ENCODE results near the gene SLC39A11. TPM values are rescaled to one million over a fixed set of nuclear protein-coding genes. Genes with fewer than 3 reads are reported as not detected.
"Not testable (repeated sequence)": the region's sequence is repeated elsewhere in the genome, so short reads cannot be mapped to it uniquely, and the experiment has no call there.

Gene SLC39A11
- total RNA-seq, 4 donors from 2014 or later: 45.2 to 59.5 (median 49.2) TPM

DNA sequence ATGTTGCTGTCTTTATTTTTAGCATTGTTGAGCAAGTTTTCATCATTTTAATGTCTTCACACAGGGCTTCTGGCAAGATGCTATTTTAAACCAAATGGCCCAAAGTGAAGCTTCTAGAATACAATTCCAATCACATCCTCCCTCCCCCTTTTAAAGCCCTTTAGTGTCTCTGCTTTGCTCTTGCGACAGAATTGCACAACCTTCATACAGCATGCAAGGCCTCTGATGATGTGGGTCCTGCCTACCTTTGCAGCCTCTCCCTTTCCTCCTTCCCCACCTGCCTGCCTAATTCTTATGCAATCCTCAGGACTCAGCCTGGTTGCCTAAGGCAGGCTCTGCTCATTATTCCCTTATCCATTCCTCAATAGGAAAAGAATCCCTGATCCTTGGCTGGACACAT, 381.7 kb downstream of the SLC39A11 start:
- no peaks in the 10 kb centered on the region for H3K9me3 ChIP-seq
- no peak overlapping the region for H3K4me3 ChIP-seq
- H3K36me3 ChIP-seq: no peaks in the 10 kb centered on the region
- H3K4me1 ChIP-seq: no peaks in the 10 kb centered on the region
- H3K27ac ChIP-seq: peak overlapping the region; percentile 24
- no peak for DNase-seq (ENCODE audit: low spot score in 2 of 2)
- no peak for TF ChIP-seq EP300 (IDR thresholded peaks at IDR 0.05)
- TF ChIP-seq POLR2AphosphoS5 (IDR thresholded peaks at IDR 0.05): no peak
- TF ChIP-seq, protein P1, sequence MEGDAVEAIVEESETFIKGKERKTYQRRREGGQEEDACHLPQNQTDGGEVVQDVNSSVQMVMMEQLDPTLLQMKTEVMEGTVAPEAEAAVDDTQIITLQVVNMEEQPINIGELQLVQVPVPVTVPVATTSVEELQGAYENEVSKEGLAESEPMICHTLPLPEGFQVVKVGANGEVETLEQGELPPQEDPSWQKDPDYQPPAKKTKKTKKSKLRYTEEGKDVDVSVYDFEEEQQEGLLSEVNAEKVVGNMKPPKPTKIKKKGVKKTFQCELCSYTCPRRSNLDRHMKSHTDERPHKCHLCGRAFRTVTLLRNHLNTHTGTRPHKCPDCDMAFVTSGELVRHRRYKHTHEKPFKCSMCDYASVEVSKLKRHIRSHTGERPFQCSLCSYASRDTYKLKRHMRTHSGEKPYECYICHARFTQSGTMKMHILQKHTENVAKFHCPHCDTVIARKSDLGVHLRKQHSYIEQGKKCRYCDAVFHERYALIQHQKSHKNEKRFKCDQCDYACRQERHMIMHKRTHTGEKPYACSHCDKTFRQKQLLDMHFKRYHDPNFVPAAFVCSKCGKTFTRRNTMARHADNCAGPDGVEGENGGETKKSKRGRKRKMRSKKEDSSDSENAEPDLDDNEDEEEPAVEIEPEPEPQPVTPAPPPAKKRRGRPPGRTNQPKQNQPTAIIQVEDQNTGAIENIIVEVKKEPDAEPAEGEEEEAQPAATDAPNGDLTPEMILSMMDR (IDR thresholded peaks at IDR 0.05): no peak
- TF ChIP-seq POLR2A (IDR thresholded peaks at IDR 0.05): no peak
- H3K27me3 ChIP-seq: no peaks in the 10 kb centered on the region
- 62% methylated on average over 1 of the region's 1 CpG for WGBS

- Histone ChIP-seq H3K27me3 (no peaks in the 10 kb centered on the region), H3K36me3 (no peaks in the 10 kb centered on the region), H3K27ac (peak overlapping the region; percentile 24), H3K4me1 (no peaks in the 10 kb centered on the region), H3K9me3 (no peaks in the 10 kb centered on the region), H3K4me3 (no peak overlapping the region)
- DNase-seq (ENCODE audit: low spot score in 2 of 2): no peak
- no peak for TF ChIP-seq EP300 (IDR thresholded peaks at IDR 0.05)
- no peak for TF ChIP-seq POLR2AphosphoS5 (IDR thresholded peaks at IDR 0.05)
- TF ChIP-seq POLR2A (IDR thresholded peaks at IDR 0.05): no peak
- TF ChIP-seq, protein P1 (IDR thresholded peaks at IDR 0.05): no peak
Observed at GRCh38 chr17:72710202-72710601, 382.3 kb downstream of the SLC39A11 start.

GRCh38 chr17:72708682-72709081, 383.8 kb downstream of the SLC39A11 start:
- H3K9me3 ChIP-seq; H3K36me3 ChIP-seq; H3K27me3 ChIP-seq; H3K4me3 ChIP-seq; H3K4me1 ChIP-seq; DNase-seq (ENCODE audit: low spot score in 2 of 2); H3K27ac ChIP-seq: not testable (repeated sequence)
- 95% methylated on average over 9 of the region's 9 CpGs for WGBS

DNA sequence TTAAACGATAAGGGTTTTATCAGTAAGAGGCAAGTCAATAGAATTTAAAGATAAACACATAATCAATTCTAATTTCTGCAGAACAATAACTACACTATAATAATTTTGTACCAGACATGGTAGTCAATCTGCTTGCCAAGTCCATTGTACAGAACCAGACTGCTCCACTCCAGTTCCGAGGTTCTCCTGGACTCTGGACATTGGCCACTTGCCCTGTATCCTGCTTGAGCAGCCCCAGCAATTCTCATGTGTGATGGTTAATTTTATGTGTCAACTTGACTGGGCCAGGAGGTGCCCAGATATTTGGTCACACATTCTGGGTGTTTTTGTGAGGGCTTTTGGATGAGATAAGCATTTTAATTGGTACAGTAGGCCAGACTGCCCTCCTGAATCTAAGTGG, 384.6 kb downstream of the SLC39A11 start:
- Histone ChIP-seq H3K36me3 (no peaks in the 10 kb centered on the region), H3K4me1 (peaks cover 6% of the 10 kb centered on the region), H3K4me3 (no peak overlapping the region), H3K27me3 (no peaks in the 10 kb centered on the region), H3K9me3 (no peaks in the 10 kb centered on the region), H3K27ac (no peak overlapping the region)
- DNase-seq (ENCODE audit: low spot score in 2 of 2): no peak
- TF ChIP-seq POLR2A (IDR thresholded peaks at IDR 0.05) (no peak), EP300 (IDR thresholded peaks at IDR 0.05) (no peak), POLR2AphosphoS5 (IDR thresholded peaks at IDR 0.05) (no peak)
- TF ChIP-seq, protein P1 (IDR thresholded peaks at IDR 0.05): no peak
- 94% methylated on average over 2 of the region's 2 CpGs for WGBS

DNA sequence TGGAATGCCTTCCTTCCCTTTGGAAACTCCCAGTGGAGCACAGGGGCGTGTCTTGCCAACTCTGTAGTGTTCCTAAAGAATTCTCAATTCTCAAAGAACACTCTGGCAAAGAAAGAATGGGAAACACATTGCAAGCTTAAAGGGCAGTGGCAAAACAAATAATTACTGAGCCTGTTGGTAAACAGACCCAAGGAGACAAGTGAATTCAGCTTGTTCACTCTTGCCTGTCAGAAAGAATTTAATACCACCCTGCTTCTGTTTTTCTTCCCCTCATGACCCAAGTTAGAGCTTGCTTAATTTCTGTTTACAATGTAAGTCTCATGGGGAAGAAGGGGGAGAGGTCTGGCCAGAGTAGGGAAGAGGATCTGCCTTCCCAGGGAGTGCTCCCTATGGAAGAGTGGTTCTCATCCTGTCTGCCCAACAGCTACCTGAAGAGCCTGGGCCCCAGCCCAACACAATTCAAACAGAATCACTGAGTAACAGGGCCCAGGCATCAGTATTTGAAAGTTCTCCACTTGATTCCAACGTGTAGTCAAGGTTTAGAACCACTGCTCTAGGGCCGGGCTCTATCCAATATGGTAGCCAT, 386.0 kb downstream of the SLC39A11 start:
- Histone ChIP-seq H3K4me3 (no peak overlapping the region), H3K9me3 (no peaks in the 10 kb centered on the region), H3K27me3 (no peaks in the 10 kb centered on the region), H3K36me3 (no peaks in the 10 kb centered on the region), H3K4me1 (peaks cover 12% of the 10 kb centered on the region), H3K27ac (no peak overlapping the region)
- no peak for TF ChIP-seq POLR2AphosphoS5 (IDR thresholded peaks at IDR 0.05)
- TF ChIP-seq, protein P1 (IDR thresholded peaks at IDR 0.05): no peak
- TF ChIP-seq POLR2A (IDR thresholded peaks at IDR 0.05): no peak
- no peak for TF ChIP-seq EP300 (IDR thresholded peaks at IDR 0.05)
- WGBS: 78% methylated on average over 3 of the region's 3 CpGs
- no peak for DNase-seq (ENCODE audit: low spot score in 2 of 2)

DNA sequence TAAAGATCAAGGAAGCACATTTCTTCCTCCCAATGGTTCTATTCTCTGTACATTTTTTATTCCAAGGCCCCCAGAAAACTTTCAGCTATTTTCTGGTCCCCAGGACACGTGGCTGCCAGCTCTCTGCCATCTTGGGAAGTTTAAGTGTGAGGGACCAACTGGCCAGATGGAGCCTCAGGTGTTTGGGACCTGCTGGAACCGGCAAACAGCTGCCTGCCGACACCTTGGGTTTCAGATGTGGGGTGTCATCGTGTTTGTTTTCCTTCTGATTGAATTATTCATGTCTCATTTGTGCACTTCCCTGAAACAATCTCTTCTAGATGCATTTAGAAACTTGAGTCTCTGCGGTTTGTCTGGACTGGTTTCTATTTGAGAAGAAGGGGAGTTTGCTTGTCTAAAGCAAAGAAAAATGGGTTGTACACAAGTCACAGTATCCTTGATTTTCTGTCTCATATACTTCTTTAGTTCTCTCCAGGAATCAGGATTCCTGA, 386.5 kb downstream of the SLC39A11 start:
- 68% methylated on average over 5 of the region's 5 CpGs for WGBS
- no peak overlapping the region for H3K27ac ChIP-seq
- no peak for TF ChIP-seq POLR2A (IDR thresholded peaks at IDR 0.05)
- TF ChIP-seq, protein P1 (IDR thresholded peaks at IDR 0.05): no peak
- no peak for TF ChIP-seq EP300 (IDR thresholded peaks at IDR 0.05)
- no peak for TF ChIP-seq POLR2AphosphoS5 (IDR thresholded peaks at IDR 0.05)
- no peaks in the 10 kb centered on the region for H3K27me3 ChIP-seq
- H3K9me3 ChIP-seq: no peaks in the 10 kb centered on the region
- DNase-seq (ENCODE audit: low spot score in 2 of 2): no peak
- H3K36me3 ChIP-seq: no peaks in the 10 kb centered on the region
- peaks cover 12% of the 10 kb centered on the region for H3K4me1 ChIP-seq
- H3K4me3 ChIP-seq: no peak overlapping the region
